ENCODE data around the gene ZC3H12A.

DNA sequence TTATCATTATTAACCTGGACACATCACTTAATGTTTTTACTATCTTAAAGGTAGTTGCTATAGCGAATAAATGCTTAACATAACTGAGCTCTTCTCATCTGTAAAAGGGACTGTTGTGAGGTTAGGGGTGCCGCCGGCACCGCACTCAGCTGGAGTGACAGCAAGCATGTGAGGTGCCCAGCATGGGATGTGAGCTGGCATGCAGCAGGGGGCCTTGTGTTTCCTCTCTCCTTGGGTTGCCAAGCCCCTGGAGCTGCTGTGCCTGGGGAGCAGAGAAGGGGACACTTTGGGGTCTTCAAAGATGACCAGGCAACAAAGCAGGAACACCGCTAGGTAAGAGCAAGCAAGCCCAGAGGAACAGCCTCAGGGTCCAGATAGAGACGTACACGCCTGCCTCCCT is 2.1 kb upstream of the ZC3H12A start:
- TF ChIP-seq, protein P1, sequence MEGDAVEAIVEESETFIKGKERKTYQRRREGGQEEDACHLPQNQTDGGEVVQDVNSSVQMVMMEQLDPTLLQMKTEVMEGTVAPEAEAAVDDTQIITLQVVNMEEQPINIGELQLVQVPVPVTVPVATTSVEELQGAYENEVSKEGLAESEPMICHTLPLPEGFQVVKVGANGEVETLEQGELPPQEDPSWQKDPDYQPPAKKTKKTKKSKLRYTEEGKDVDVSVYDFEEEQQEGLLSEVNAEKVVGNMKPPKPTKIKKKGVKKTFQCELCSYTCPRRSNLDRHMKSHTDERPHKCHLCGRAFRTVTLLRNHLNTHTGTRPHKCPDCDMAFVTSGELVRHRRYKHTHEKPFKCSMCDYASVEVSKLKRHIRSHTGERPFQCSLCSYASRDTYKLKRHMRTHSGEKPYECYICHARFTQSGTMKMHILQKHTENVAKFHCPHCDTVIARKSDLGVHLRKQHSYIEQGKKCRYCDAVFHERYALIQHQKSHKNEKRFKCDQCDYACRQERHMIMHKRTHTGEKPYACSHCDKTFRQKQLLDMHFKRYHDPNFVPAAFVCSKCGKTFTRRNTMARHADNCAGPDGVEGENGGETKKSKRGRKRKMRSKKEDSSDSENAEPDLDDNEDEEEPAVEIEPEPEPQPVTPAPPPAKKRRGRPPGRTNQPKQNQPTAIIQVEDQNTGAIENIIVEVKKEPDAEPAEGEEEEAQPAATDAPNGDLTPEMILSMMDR (conservative IDR thresholded peaks at IDR 0.05; ENCODE audit: low read depth in 2 of 2) = no peak
- TF ChIP-seq EZH2phosphoT487 (IDR thresholded peaks at IDR 0.05; ENCODE audit: unreplicated experiment) (no peak), EZH2 (IDR thresholded peaks at IDR 0.05; ENCODE audit: low read depth, unreplicated experiment) (no peak), POLR2AphosphoS5 (IDR thresholded peaks at IDR 0.05; ENCODE audit: low read depth) (no peak)
- TF ChIP-seq, protein P2, sequence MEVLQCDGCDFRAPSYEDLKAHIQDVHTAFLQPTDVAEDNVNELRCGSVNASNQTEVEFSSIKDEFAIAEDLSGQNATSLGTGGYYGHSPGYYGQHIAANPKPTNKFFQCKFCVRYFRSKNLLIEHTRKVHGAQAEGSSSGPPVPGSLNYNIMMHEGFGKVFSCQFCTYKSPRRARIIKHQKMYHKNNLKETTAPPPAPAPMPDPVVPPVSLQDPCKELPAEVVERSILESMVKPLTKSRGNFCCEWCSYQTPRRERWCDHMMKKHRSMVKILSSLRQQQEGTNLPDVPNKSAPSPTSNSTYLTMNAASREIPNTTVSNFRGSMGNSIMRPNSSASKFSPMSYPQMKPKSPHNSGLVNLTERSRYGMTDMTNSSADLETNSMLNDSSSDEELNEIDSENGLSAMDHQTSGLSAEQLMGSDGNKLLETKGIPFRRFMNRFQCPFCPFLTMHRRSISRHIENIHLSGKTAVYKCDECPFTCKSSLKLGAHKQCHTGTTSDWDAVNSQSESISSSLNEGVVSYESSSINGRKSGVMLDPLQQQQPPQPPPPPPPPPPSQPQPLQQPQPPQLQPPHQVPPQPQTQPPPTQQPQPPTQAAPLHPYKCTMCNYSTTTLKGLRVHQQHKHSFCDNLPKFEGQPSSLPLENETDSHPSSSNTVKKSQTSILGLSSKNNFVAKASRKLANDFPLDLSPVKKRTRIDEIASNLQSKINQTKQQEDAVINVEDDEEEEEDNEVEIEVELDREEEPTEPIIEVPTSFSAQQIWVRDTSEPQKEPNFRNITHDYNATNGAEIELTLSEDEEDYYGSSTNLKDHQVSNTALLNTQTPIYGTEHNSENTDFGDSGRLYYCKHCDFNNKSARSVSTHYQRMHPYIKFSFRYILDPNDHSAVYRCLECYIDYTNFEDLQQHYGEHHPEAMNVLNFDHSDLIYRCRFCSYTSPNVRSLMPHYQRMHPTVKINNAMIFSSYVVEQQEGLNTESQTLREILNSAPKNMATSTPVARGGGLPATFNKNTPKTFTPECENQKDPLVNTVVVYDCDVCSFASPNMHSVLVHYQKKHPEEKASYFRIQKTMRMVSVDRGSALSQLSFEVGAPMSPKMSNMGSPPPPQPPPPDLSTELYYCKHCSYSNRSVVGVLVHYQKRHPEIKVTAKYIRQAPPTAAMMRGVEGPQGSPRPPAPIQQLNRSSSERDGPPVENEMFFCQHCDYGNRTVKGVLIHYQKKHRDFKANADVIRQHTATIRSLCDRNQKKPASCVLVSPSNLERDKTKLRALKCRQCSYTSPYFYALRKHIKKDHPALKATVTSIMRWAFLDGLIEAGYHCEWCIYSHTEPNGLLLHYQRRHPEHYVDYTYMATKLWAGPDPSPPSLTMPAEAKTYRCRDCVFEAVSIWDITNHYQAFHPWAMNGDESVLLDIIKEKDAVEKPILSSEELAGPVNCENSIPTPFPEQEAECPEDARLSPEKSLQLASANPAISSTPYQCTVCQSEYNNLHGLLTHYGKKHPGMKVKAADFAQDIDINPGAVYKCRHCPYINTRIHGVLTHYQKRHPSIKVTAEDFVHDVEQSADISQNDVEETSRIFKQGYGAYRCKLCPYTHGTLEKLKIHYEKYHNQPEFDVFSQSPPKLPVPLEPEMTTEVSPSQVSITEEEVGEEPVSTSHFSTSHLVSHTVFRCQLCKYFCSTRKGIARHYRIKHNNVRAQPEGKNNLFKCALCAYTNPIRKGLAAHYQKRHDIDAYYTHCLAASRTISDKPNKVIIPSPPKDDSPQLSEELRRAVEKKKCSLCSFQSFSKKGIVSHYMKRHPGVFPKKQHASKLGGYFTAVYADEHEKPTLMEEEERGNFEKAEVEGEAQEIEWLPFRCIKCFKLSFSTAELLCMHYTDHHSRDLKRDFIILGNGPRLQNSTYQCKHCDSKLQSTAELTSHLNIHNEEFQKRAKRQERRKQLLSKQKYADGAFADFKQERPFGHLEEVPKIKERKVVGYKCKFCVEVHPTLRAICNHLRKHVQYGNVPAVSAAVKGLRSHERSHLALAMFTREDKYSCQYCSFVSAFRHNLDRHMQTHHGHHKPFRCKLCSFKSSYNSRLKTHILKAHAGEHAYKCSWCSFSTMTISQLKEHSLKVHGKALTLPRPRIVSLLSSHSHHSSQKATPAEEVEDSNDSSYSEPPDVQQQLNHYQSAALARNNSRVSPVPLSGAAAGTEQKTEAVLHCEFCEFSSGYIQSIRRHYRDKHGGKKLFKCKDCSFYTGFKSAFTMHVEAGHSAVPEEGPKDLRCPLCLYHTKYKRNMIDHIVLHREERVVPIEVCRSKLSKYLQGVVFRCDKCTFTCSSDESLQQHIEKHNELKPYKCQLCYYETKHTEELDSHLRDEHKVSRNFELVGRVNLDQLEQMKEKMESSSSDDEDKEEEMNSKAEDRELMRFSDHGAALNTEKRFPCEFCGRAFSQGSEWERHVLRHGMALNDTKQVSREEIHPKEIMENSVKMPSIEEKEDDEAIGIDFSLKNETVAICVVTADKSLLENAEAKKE (CRISPR knock-in tag; IDR thresholded peaks at IDR 0.05) = no peak

Data from GM23338 (cell line).